ENCODE results near the gene MYRIP. TPM values are rescaled to one million over a fixed set of nuclear protein-coding genes. Genes with fewer than 3 reads are reported as not detected.

Gene MYRIP
- total and polyA plus RNA-seq, 8 donors = 0.29 to 1.9 (median 0.57) TPM

DNA sequence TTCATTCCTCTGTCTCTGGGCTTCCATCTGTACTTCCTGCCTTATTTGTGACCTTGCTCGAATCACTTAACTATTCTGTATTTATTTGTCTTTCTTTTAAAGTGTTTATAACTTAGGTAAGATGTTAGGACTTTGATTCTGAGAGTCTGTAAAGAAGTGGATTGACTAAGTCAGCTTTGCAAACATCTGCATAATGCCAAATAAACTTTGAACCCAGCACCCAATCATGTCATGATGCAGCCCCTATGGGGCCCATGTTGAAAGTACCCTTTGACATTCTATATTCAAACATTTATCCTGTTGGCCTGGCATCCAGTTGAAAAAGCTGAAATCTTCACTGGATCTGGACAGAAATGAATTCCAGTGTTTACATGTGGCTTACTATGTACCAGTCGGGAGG lies 3.8 kb upstream of the MYRIP start:
- H3K9me3 ChIP-seq = peaks cover 0 to 6% of the 10 kb centered on the region in 2 donors
- intact Hi-C loops (cut with DNase I) = no loop called here
- ATAC-seq (no peak), DNase-seq (no peak)
- H3K36me3 ChIP-seq = no peaks in the 10 kb centered on the region
- peaks cover 19 to 42% of the 10 kb centered on the region in 2 donors for H3K27me3 ChIP-seq
- H3K4me1 ChIP-seq = peaks cover 8 to 12% of the 10 kb centered on the region in 2 donors
- no peak overlapping the region for H3K4me3 ChIP-seq
- H3K27ac ChIP-seq = no peak overlapping the region
- TF ChIP-seq, protein P1, sequence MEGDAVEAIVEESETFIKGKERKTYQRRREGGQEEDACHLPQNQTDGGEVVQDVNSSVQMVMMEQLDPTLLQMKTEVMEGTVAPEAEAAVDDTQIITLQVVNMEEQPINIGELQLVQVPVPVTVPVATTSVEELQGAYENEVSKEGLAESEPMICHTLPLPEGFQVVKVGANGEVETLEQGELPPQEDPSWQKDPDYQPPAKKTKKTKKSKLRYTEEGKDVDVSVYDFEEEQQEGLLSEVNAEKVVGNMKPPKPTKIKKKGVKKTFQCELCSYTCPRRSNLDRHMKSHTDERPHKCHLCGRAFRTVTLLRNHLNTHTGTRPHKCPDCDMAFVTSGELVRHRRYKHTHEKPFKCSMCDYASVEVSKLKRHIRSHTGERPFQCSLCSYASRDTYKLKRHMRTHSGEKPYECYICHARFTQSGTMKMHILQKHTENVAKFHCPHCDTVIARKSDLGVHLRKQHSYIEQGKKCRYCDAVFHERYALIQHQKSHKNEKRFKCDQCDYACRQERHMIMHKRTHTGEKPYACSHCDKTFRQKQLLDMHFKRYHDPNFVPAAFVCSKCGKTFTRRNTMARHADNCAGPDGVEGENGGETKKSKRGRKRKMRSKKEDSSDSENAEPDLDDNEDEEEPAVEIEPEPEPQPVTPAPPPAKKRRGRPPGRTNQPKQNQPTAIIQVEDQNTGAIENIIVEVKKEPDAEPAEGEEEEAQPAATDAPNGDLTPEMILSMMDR (IDR thresholded peaks at IDR 0.05) = no peak

DNA sequence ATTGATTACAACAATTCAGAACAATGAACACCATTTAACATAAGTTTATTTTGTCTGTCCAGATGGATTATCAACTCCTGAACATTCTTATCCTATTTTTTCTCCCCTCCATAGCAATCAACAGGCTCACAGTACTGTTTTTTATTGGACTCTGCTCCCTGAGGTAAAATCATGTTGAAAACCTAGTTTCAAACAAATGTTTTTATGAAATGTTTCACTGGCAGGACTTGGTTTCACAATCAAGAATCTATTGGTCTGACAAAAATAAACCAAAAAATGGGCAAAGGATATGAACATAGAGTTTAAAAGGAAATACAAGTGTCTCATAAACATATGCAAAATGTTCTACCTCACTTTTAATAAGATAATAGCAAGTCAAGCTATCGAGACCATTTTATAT lies 2.6 kb upstream of the MYRIP start:
- H3K4me1 ChIP-seq = peaks cover 8 to 12% of the 10 kb centered on the region in 2 donors
- TF ChIP-seq, protein P1 (IDR thresholded peaks at IDR 0.05) = no peak
- ATAC-seq = no peak
- H3K4me3 ChIP-seq = no peak overlapping the region
- no peak overlapping the region for H3K27ac ChIP-seq
- no peak for DNase-seq
- peaks cover 31 to 53% of the 10 kb centered on the region in 2 donors for H3K27me3 ChIP-seq
- H3K9me3 ChIP-seq = peaks cover 0 to 6% of the 10 kb centered on the region in 2 donors
- H3K36me3 ChIP-seq = no peaks in the 10 kb centered on the region
- intact Hi-C loops (cut with DNase I) = no loop called here

DNA sequence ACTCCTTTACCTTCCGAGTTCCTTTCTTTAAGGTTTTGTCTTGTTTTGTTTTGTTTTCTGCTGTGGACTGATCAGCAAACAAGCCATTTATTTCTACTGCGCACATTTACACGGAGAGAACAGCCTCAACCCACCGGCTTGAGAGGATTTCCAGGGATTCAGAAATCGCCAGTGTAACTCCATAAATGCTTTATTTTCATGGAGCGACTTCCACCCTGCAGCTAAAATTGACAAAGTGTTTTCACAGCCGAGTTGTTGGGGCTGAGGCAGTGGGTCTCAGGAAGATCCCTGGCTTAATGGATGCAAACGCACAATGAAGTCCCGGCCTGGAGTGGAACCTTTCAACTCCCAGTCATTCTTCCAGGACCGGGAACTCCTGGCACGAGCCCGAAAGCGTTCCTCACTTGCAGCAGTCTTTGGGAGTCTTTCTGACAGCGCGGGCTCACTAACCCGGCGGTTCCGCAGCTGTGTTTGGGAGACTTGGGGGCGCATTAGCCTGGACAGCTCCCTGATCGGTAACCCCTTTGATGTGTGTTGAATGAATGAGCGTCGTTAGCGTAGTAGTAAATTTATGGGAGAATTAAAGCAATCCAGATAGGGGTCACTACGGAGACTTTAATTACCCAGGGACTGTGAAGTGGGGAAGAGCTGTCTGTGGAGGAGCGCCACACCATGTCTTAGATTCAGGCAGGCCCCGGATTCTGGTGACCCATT lies 785 bp upstream of the MYRIP start:
- intact Hi-C loops (cut with DNase I) = no loop called here
- ATAC-seq = peak; percentile 14

DNA sequence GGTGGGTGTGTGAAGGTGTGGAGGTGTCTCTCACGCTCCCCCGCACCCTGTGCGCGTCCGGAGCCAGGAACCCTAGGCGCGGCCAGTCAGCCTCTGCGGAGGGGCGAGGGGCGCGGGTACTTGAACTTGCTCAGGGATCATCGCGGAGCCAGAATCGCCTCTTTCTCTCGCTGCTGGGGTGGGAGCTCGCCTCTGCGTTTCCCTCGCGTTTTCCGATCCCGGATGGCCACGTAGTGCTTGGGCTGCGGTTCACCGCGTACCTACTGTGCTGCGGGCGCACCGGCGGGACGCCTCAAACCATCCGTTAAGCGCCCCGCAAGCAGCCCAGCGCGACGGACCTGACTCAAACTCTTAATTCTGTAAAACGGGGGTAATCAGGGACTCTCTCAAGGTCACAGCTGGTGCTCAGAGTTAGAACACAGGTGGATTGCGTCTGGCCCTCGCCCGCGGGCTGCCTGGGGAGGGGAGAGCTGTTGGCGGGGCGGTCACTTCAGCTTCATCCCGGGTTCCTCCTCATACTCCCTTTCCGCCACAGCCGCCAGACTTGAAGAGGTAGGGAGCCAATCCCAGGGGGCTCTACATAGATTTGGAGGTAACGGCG lies 686 bp downstream of the MYRIP start:
- ATAC-seq (peak; percentile 4), DNase-seq (peak in 1 of 4 donors; percentile 62)
- intact Hi-C loops (cut with DNase I) = no loop called here
- peak overlapping the region; percentile 34 to 41 for H3K4me3 ChIP-seq
- H3K27ac ChIP-seq = no peak overlapping the region
- no peaks in the 10 kb centered on the region for H3K9me3 ChIP-seq
- peaks cover 36 to 76% of the 10 kb centered on the region in 2 donors for H3K27me3 ChIP-seq
- TF ChIP-seq, protein P1 (IDR thresholded peaks at IDR 0.05) = no peak
- no peaks in the 10 kb centered on the region for H3K36me3 ChIP-seq
- H3K4me1 ChIP-seq = peaks cover 8 to 12% of the 10 kb centered on the region in 2 donors

More for the DNA sequence above, 785 bp upstream of the MYRIP start:
- TF ChIP-seq, protein P1 (IDR thresholded peaks at IDR 0.05) = no peak
- peak overlapping the region; percentile 19 to 34 for H3K4me3 ChIP-seq
- peak; percentile 4 to 58 (median 24) for DNase-seq
- peaks cover 0 to 4% of the 10 kb centered on the region in 2 donors for H3K9me3 ChIP-seq
- no peak overlapping the region for H3K27ac ChIP-seq
- no peaks in the 10 kb centered on the region for H3K36me3 ChIP-seq
- H3K27me3 ChIP-seq = peaks cover 36 to 71% of the 10 kb centered on the region in 2 donors
- H3K4me1 ChIP-seq = peaks cover 8 to 12% of the 10 kb centered on the region in 2 donors

DNA sequence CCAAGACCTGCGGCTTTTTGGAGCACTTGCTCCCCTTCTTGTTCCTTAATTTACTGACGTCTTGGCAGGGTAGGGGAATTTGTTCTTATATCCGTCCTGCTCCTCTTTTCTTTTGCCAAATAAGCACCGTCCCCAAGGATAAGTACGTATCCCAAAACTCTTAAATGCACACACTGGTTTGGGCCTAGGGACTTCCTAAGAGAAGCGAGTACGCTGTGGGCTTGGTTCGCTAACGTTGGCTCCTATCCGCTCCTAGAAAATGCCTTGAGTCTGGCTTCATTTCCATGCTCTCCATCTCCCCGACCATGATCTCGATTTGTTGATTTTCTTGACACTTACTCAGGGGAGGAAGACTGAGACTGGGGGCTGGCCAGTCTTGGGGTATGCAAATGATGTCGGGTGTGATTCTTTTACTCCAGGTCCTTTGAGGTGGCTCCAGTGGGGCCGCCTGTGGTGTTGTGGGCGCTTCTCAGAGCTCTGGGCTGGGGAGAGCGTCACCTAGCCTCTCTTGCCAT lies 1.3 kb downstream of the MYRIP start:
- TF ChIP-seq, protein P1 (IDR thresholded peaks at IDR 0.05) = no peak
- H3K4me3 ChIP-seq = peak overlapping the region in 1 of 2 donors; percentile 41
- intact Hi-C loops (cut with DNase I) = no loop called here
- no peaks in the 10 kb centered on the region for H3K9me3 ChIP-seq
- H3K4me1 ChIP-seq = peaks cover 8 to 12% of the 10 kb centered on the region in 2 donors
- peaks cover 36 to 76% of the 10 kb centered on the region in 2 donors for H3K27me3 ChIP-seq
- ATAC-seq (no peak), DNase-seq (no peak)
- H3K27ac ChIP-seq = no peak overlapping the region
- H3K36me3 ChIP-seq = no peaks in the 10 kb centered on the region
